Kidney capillary endothelial cell (primary cell): ENCODE results near the gene NCR3LG1.

Experiments used
- DNase-seq: peaks from one replicate; pipeline ENCODE4 v3.0.0-alpha.2; 2018; ENCODE audit warnings: low spot score

The NCR3LG1 gene

DNA sequence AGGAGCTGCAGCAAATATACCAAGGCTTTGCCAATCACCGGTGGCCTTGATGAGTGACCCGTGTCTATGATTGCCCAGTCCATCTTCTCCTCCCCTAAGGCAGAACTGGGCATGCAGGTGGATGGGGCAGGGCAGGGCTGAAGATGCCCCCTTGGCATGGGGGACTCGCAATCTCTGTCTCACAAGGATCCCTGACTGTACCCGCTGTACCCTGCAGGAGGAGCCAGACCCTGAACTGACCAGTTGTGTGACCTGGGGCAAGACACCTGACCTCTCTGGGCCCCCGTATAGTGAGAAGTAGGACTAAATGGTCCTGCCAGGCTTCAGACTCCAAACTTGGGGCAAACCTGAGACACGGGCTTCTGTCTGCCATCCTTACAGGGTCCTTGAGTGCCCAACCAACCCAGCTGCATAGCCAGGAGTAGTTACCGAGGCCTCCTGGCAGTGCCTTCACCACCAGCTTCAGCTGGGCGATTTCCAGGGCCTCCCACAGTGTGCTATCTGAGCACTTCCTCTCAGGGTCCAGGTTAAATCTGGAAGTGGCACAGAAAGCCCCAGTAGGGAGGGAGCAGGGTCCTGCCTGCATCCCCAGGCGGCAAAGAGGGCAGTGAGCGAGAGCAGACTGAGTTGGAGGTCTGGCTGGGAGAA lies 43.3 kb downstream of the NCR3LG1 start:
- DNase-seq: no peak

DNA sequence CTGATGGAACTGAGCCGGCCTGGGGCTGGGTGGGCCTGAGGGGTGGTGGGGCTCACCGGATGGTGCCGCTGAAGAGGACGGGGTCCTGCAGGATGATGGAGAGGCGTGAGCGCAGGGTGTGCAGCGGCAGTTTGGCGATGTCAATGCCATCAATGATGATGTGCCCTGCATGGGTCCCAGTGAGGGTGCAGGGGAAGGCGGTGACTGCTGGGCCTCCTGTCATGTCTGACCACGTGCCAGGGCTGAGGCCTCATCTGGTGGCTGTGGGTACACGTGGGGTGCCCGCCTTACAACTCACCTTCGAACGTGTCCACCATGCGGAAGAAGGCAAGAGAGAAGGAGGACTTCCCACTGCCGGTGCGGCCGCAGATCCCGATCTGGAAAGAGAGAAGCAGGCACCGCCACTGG lies 44.0 kb downstream of the NCR3LG1 start:
- no peak for DNase-seq

DNA sequence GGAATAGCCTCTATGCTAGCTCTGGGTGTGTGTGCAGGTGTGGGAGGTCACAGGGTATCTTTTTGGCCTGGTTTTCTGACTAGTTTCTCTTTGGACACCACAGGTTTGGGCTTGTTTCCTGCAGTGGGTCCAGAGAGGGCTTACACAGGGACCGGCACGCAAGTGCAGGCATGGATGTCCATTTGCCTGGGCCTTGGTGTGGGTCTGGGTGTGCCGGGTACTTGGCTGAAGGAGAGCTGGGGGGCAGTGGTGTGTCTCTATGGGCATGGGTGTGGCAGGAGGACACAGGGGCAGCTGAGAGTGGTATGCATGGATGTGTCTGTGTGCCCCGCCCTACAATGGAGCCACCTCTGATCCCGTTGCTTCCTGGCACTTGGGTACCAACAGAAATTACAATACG lies 44.4 kb downstream of the NCR3LG1 start:
- no peak for DNase-seq

DNA sequence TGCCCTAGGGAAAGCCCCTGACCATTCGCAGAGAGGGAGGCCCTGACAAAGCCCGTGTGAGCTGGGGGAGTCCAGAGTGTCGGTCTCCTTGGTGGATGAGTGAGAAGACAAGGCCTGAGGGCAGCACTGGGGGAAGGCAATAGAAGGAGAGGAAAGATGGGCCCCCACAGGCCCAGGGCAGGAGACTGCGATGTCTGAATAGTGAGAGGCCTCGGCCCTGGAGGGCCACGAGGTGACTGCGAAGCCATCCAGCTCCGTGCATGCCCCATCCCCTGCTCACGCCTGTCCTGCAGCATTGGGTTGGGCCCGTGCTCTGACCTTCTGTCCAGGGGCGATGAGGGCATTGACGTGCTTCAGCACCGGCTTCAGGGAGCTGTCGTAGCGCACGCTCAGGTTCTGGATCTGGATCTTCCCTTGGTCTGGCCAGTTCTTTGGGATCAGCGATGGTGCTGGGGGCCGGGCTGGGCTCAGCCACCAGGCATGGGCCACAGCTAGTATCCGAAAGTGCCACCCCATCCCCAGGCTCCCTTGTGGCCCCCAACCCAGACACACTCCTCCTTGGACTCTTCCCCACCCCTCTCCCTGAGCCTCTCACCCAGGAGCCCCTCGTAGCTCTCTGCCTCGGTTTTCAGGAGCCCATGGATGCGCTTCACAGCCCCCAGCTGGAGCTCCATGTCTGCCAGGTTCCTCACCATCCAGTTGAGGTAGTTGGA lies 45.2 kb downstream of the NCR3LG1 start:
- no peak for DNase-seq

DNA sequence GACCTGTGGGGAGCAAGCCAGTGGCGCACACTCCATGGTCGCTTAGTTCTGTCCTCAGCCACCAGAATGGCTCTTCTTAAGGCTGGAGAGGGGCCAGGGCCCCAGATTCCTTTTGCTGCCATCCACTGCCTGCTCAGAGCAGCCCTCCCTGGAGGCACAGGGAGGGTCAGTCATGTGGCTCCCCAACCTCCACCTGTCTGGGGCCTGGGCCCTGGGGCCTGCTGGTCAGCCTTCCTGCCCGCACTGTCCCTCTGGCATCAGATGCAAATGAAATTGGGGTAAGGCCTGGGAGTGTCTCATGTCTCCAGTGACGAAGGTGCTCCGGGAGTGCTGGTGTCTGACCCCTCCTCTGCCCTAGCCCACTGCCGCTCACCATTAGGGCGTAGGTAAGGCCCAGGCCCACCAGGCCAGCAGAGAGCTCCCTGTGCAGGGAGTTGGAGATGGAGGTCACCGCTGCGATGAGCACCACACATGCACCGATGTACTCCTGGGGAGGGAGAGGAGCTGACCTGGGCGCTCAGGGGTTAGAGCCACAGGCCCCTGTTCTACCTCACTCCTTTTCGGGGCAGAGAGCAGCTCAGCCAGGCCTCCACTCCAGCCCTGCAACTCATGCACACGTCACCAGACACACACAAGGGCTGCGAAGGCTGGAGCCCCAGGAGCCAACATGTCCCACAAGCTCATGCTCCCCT lies 45.9 kb downstream of the NCR3LG1 start:
- no peak for DNase-seq

DNA sequence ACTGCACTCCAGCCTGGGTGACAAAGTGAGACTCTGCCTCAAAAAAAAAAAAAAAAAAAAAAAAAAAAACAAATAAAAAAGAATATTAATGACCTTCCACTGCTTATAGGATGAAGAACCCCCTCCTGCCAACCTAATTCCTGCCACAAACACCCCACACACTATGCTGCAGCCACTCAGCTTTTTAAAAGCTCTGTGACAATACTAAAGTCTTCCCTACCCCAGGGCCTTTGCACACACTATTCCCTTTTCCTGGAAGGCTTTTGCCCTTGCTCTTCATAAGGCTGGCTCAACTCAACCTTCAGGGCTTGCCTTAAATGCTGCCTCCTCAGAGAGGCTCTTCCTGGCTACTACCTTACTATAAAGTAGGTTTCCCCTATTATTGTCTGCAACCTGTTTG lies 47.6 kb downstream of the NCR3LG1 start:
- no peak for DNase-seq

DNA sequence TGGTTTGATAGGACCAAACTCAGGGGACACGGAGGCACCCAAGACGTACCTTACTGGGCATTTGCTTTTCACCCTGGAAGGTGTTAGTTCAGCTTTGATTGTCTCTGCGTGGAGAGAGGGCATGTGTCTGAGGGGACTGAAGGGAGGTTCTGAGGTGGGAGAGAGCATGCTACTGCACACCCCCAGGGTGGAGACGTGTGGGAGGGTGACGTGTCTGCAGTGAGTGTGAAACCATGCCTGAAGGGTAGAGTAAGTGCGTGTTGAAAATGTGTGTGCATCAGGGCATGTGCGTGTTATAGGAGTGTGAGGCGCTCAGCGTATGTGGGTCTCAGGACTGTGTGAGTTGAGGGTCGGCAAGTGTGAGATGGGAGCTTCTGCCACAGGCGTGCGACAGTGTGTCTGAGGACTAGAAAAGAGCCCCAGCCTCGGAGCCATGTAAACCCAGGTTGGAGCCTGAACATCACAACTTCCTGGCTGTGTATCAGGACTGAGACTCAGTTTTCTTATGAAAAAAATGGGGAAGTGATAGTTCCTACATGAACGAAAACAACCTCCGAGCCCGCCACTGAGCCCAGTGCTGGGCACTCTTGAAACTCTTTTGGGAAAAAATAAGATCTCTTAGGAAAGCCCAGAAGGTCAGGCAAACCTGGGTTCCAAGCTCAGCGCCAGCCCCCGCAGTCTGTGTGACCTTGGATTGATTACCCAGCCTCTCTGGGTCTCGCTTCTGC lies 48.6 kb downstream of the NCR3LG1 start:
- no peak for DNase-seq

DNA sequence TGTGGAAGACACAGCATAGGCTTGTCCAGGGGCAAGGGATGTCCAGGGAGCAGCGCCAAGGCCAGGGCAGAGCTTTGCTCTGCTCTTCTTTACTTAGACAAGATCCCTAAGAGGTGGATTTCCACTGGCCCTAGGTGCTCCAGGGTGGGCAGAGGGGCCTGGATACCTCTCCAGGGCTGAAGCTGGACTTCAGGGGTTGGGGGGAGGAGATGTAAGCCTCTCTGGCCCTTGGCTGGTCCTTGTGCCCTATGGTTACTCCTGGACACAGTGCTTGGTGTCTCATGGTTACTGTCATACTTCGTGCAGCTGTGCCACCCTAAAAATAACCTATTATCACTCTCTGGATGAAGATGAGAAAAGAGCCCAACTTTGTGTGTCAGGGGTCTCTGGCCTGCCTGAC lies 49.7 kb downstream of the NCR3LG1 start:
- no peak for DNase-seq

DNA sequence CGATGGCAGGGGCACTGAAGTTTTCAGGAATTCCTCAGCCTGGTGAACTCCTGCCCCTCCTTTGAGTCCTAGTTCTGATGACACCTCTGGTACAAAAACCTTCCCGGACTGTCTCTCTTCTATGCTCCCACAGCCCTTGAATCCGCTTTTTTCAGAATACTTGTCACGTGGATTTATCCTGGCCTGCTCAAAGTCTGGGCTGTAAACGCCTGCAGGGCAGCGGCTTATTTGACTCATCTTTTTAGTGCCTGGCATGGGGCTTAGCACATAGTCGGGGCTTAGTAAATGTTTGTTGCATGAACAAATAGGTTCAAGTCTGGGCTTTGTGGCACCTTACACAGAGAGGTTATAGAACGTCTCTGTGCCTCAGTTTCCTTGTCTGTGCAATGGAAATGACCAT lies 50.2 kb downstream of the NCR3LG1 start:
- no peak for DNase-seq

DNA sequence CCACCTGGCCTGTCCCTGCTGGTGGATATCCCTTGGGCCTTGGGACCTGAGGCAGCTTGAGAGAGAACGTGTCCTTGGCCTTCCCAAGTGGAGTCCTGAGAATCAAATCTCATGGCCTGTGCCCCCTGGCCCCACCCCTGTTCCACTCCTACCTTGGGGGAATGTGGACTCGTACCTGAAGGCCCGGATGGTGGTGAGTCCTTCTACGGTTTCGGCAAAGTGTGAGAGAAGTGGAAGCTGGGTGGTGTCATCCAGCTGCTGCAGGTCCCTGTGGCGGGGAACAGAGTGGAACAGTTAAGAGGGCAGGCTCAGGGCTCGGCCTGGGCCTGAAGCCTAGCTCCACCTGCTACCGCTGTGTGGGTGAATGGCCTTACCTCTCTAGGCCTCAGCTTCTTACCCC lies 50.9 kb downstream of the NCR3LG1 start:
- DNase-seq: no peak

DNA sequence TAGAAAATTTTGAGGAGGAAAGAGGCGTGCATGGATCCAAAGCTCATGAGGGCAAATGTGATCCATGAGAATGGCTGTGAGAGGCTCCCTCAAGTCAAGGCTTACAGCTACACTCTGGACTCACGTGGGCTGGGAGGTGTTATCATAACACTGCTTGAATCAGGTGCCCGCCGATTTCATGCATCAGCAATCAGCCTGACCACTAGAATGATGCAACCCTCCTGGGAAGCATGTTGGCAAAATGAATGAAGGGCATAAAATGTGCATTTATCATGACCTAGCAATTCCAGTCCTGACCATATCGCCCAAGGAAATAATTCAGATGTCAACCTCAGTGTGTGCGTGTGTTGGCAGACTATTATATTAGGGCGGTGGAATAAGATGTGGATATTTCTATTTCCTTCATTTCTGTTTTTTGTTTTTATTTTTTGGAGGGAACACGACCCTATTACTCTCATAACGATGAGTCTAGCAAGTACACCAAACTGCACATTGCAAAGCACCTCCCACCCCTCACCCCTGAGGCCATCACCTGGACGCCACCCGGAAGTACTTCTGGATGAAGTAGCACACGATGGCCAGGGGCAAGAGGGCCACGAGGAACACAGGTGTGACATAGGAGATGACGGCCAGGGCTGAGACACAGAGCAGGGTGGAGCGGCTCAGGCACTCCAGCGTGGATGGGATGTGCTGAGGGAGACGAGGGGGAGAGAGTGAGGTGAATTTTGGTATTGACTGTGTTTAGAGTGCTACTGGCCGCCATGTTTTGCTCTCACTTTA lies 52.6 kb downstream of the NCR3LG1 start:
- DNase-seq: no peak

DNA sequence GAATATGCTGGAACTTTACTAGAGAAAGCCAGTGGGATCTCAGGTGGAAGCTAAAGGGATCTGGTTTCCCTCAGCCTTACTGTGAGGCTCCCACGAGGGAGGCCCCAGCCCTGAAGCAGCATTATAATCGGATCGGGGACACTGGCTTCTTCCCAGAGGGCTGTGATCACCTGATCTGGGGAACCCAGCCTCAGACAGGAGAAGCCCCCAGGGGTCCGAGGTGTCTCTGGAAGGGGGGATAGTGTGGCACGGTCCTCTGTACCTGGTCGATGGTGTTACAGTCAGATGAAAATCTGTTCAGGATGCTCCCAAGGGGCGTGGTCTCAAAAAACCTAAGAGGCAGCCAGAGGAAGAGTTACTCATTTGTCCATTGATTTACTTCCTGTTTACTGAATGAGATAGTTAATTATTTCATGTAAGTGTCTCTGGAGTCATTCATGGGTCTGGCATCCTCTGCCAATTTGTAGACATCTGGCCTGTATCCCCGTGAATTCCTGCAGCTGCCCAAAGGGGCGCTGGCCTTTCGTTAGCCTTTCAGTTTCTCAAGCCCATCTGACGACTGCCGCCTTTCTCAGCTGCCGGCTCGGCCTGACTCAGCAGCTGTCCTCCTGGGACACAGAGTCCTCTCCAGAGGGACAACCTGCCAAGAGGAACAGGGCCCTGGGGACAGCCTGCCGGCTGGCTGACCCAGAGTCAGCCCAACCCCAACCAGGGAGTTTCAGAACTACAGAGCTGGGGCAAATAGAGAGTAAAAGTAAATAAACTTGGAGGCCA lies 53.8 kb downstream of the NCR3LG1 start:
- DNase-seq: peak; percentile 47

DNA sequence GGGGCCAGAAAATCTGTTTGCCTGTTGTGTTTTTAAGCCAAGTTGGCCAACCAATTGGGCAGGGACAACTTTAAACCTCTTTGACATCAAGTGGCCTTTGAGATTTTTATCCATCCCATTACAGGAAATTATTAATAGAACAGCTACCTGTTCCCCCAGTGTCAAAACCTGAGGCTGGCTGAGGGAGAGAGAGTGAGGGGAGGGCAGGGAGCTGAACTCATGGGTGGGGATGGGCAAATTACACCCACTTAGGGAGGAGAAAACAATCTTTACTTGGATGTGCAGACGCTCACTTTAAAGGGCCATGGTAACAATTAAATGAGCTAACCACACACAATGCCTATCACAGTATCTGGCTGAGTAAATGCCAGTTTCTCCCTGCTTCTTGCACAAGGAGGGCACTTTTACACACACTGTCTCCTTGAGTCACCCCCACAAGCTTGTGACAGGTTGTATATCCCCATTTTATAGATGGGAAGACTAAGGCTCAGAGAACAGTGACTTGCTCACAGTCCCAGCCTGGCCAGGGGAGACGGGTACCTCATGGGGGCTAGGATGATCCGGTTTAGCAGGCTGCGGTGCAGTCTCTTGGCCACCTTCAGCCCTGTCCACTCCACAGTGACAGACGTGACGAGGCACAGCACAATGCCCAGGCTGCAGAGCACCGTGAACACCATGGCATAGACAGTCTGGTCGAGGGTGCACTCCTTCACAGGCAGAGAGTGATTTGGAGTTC lies 54.6 kb downstream of the NCR3LG1 start:
- no peak for DNase-seq

DNA sequence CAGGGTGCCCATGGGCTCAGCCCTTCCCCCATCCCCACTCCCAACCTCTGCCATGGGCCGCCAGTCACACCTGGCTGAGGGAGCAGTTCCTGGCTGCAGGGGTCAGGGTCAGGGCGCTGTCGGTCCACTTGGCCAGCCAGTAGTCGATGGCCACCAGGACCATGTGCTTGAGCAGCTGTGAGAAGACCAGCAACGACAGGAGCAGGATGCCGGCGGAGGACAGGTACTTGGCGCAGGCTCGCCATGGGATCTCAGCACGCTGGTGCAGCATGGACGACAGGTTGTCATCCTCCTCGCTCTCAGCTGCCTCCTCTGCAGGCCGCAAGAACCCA lies 55.2 kb downstream of the NCR3LG1 start:
- no peak for DNase-seq

DNA sequence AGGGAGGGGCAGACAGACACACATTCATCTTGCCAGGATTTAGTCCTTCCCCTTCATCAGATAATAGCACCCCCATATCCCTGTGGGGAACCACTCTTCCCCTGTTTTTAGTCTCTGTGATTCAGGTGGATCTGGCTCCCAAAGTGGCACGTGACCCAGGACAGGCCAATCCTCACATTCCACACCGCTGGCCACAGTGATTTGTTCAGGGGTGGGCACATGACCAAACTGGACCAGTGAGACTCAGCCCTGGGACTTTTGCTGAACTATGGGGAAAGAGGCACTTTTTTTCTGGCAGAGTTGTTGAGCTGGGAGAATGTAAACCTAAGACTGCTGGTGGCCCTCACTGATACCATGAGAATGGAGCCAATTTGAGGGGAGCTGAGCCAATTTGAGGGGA lies 56.0 kb downstream of the NCR3LG1 start:
- DNase-seq: no peak

DNA sequence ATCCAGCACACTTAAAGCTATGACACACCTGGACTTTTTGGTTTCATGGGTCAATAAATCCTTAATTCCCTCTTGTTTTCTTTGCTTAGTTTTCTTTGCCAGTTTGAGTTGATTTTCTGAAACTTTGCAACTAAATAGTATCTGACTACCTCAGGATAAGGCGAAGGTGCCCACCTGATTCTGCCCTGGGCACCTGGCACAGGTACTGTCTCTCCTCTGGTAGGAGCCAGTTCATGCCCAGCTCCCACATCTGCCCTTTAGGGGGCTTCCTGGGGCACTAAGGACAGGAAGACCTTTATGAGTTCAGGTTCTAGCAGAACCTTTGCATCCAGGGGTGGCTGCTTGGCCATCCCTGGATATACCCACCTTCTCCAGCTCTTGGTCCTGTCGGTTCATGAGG lies 56.4 kb downstream of the NCR3LG1 start:
- no peak for DNase-seq

DNA sequence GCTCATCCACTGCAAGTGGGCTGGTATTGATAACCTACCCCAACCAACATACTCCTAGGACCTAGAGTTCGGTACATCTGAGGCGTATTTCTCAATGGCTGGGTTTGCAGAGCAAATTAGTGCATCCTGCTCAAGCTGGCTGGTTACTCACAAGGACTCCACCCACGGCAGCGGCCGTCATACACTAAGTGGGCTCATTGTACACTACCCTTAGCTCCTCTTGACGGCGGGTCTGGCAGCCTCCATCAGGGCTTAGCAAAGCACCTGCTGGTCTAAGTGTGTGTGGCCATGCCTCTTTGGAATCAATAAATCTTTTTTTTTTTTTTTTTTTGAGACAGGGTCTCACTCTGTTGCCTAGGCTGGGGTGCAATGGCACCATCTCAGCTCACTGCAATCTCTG lies 57.0 kb downstream of the NCR3LG1 start:
- DNase-seq: no peak

DNA sequence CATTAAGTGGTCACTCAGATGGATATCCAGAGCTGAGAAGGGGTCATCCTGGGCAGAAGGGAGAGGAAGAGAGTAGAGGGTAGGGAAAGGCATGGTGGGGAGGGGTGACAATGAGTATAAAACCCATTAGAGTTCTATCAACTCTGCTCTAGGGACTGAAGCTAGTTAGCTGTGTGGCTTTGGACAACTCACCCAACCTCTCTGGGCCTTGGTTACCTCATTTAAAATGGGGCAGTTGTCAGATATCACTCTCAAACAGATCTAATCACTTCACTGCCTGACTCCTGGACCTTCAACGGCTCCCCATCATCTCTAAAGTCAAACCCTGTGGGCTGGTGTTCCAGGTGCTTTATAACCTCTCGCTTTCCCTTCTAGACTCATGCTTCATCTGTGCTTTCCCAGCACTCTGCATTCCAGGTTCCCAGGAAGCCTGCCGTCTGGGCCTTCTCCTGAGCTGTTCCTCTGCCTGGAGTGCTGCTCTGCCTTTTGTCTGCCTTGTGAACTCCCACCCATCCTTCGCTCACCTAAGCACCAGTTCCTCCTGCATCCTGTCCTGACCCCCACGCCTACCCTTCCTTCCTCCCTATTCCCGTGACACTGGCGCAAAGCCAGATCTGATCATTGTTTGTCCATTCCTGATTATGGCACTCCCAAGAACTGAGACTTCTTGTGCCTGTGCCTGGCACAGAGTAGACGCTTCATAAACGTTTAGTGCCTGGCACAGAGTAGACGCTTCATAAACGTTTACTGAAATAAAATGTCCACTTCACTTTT lies 59.2 kb downstream of the NCR3LG1 start:
- DNase-seq: peak; percentile 18

DNA sequence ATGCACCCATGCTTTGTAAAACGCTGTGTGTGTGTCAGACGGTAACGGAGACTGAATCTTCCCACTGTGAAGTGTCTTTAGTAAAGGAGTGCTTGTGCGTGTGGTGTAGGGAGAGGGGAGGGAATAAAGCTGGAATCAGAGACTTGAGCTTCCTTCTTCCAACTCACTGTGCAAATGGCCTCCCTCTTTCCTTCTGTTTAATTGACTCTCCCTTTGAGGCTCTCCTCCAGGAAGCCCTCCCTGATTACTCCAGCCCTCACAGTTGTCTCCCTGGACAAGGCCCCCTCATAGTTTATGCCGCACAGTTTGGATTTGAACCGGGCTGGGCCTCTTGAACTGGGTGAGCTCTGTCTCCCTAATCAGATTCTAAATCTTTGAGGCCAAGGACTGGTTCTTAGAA lies 59.8 kb downstream of the NCR3LG1 start:
- no peak for DNase-seq
